IMR-90 (cell line): ENCODE data around the gene ATF1. TPM values are rescaled to one million over a fixed set of nuclear protein-coding genes. Genes with fewer than 3 reads are reported as not detected.

Experiments
- ATAC-seq: fragments of 200-7000 bp; cut with Tn5 transposase; 2 replicates; pipeline ENCODE4 v1.9.1; 2020; ENCODE audit warnings: low read depth, mild to moderate bottlenecking, moderate library complexity
- BruUV-seq: library from RNA; stranded (reverse); fragments of 400-500 nt; replicated peaks from 2 replicates; lab custom pipeline; 2021; lab: Mats Ljungman, UMichigan
- CTCF ChIA-PET: fragments of 300-600 bp; formaldehyde crosslinking; extraction: SDS; loops from one replicate; lab custom pipeline; 2021; ENCODE audit warnings: antibody characterized with exemption; lab: Yijun Ruan, JAX
- POLR2A ChIA-PET: fragments of 300-600 bp; sonication (Branson Sonifier 250); formaldehyde crosslinking; loops from one replicate; lab custom pipeline; 2022; ENCODE audit warnings: antibody characterized with exemption; ENCODE audit not compliant: unreplicated experiment; lab: Charles Lee
- DNase-seq: peaks from one replicate; pipeline ENCODE4 v3.0.0; 2013
- H2AFZ ChIP-seq: replicated peaks from 2 replicates; pipeline ENCODE3; 2013; ENCODE audit warnings: low read length, mild to moderate bottlenecking; ENCODE audit not compliant: poor library complexity
- H2AK5ac ChIP-seq: 2 replicates; pipeline ENCODE4 v1.6.1; 2013; ENCODE audit warnings: low read depth, low read length, inconsistent platforms
- H2AK9ac ChIP-seq: replicated peaks from 2 replicates; pipeline ENCODE3; 2013; ENCODE audit warnings: mild to moderate bottlenecking, low read depth, low read length, moderate library complexity; ENCODE audit not compliant: poor library complexity
- H2BK120ac ChIP-seq: 2 replicates; pipeline ENCODE4 v1.6.1; 2013; ENCODE audit warnings: low read depth, low read length, inconsistent platforms
- H2BK15ac ChIP-seq: 3 replicates; pipeline ENCODE4 v1.6.1; 2013; ENCODE audit warnings: low read depth, low read length, inconsistent platforms
- H2BK20ac ChIP-seq: 2 replicates; pipeline ENCODE4 v1.6.1; 2013; ENCODE audit warnings: low read depth, mild to moderate bottlenecking, inconsistent platforms, low read length, moderate library complexity
- H2BK5ac ChIP-seq: 2 replicates; pipeline ENCODE4 v1.6.1; 2013; ENCODE audit warnings: mild to moderate bottlenecking, low read depth, low read length, inconsistent platforms; ENCODE audit not compliant: poor library complexity, severe bottlenecking
- H3K14ac ChIP-seq: replicated peaks from 2 replicates; pipeline ENCODE4 v1.6.1; 2013; ENCODE audit warnings: low read depth, low read length, inconsistent platforms
- H3K18ac ChIP-seq: 2 replicates; pipeline ENCODE4 v1.6.1; 2013; ENCODE audit warnings: low read depth, low read length, control low read depth
- H3K23ac ChIP-seq: 2 replicates; pipeline ENCODE4 v1.6.1; 2013; ENCODE audit warnings: low read depth, low read length, inconsistent platforms
- H3K27ac ChIP-seq: 2 replicates; pipeline ENCODE4 v1.5.1; 2013; ENCODE audit warnings: mild to moderate bottlenecking, control low read depth, low read length; ENCODE audit not compliant: insufficient read depth
- H3K27me3 ChIP-seq: 2 replicates; pipeline ENCODE4 v1.6.1; 2013; ENCODE audit warnings: low read length; ENCODE audit not compliant: control insufficient read depth, insufficient read depth
- H3K36me3 ChIP-seq: 2 replicates; pipeline ENCODE4 v1.6.1; 2013; ENCODE audit warnings: low read length, mixed read lengths; ENCODE audit not compliant: control insufficient read depth, insufficient read depth
- H3K4ac ChIP-seq: 2 replicates; pipeline ENCODE4 v1.6.1; 2013; ENCODE audit warnings: low read depth, low read length, inconsistent platforms
- H3K4me1 ChIP-seq: 2 replicates; pipeline ENCODE4 v1.6.1; 2013; ENCODE audit warnings: low read length, mixed read lengths; ENCODE audit not compliant: control insufficient read depth, insufficient read depth
- H3K4me2 ChIP-seq: 2 replicates; pipeline ENCODE4 v1.6.1; 2013; ENCODE audit warnings: low read depth, mild to moderate bottlenecking, control low read depth, low read length, moderate library complexity
- H3K4me3 ChIP-seq: 2 replicates; pipeline ENCODE4 v1.5.1; 2013; ENCODE audit warnings: low read depth, mild to moderate bottlenecking, control low read depth, low read length, moderate library complexity; ENCODE audit not compliant: insufficient read depth
- H3K56ac ChIP-seq: 2 replicates; pipeline ENCODE4 v1.6.1; 2013; ENCODE audit warnings: low read length, inconsistent platforms; ENCODE audit not compliant: insufficient read depth; ENCODE audit errors: extremely low read depth
- H3K79me1 ChIP-seq, 2 experiments: 2 replicates each; pipeline ENCODE4 v1.6.1; 2013; ENCODE audit warnings: low read length in 2 of 2, inconsistent platforms in 1 of 2, low read depth in 1 of 2
- H3K9ac ChIP-seq: 2 replicates; pipeline ENCODE4 v1.6.1; 2013; ENCODE audit warnings: low read depth, low read length, control low read depth
- H3K9me1 ChIP-seq: 2 replicates; pipeline ENCODE4 v1.6.1; 2013; ENCODE audit warnings: low read length, inconsistent platforms; ENCODE audit not compliant: insufficient read depth
- H3K9me3 ChIP-seq: 2 replicates; pipeline ENCODE4 v1.6.1; 2013; ENCODE audit warnings: low read length; ENCODE audit not compliant: control insufficient read depth, insufficient read depth
- H4K20me1 ChIP-seq: 2 replicates; pipeline ENCODE4 v1.6.1; 2013; ENCODE audit warnings: low read length, inconsistent platforms; ENCODE audit not compliant: insufficient read depth
- H4K5ac ChIP-seq: 2 replicates; pipeline ENCODE4 v1.6.1; 2013; ENCODE audit warnings: mild to moderate bottlenecking, low read depth, low read length, control low read depth
- H4K8ac ChIP-seq, 2 experiments: 2 replicates each; pipeline ENCODE4 v1.6.1; 2013; ENCODE audit warnings: low read depth in 2 of 2, low read length in 2 of 2, control low read depth in 1 of 2, inconsistent platforms in 1 of 2
- H4K91ac ChIP-seq: 2 replicates; pipeline ENCODE4 v1.6.1; 2013; ENCODE audit warnings: low read depth, low read length, inconsistent platforms; ENCODE audit not compliant: insufficient read depth
- BHLHE40 ChIP-seq: fragments of 150-350 bp; IDR thresholded peaks from 2 replicates; pipeline ENCODE4 v1.6.1; 2016; ENCODE audit warnings: mild to moderate bottlenecking, low read depth, low read length
- CEBPB ChIP-seq: IDR thresholded peaks from 2 replicates; pipeline ENCODE4 v1.6.1; 2012; ENCODE audit warnings: low read depth, low read length, improper control_type of control experiment
- CHD1 ChIP-seq: IDR thresholded peaks from 2 replicates; pipeline ENCODE4 v1.6.1; 2012; ENCODE audit warnings: low read depth, low read length, improper control_type of control experiment
- FOS ChIP-seq: fragments of 150-350 bp; IDR thresholded peaks from 2 replicates; pipeline ENCODE4 v1.6.1; 2016; ENCODE audit warnings: low read depth, low read length
- MAFK ChIP-seq: IDR thresholded peaks from 2 replicates; pipeline ENCODE4 v1.6.1; 2012; ENCODE audit warnings: low read depth, low read length, improper control_type of control experiment
- MAZ ChIP-seq: IDR thresholded peaks from 2 replicates; pipeline ENCODE4 v1.6.1; 2012; ENCODE audit warnings: low read depth, mild to moderate bottlenecking, low read length, improper control_type of control experiment, moderate library complexity, borderline replicate concordance
- MXI1 ChIP-seq: IDR thresholded peaks from 2 replicates; pipeline ENCODE4 v1.6.1; 2012; ENCODE audit warnings: low read depth, mild to moderate bottlenecking, low read length, moderate library complexity, borderline replicate concordance
- NFE2L2 ChIP-seq: fragments of 150-350 bp; IDR thresholded peaks from 2 replicates; pipeline ENCODE4 v1.6.1; 2016; ENCODE audit warnings: low read depth, mild to moderate bottlenecking, low read length
- POLR2A ChIP-seq: IDR thresholded peaks from 2 replicates; pipeline ENCODE4 v1.6.1; 2012; ENCODE audit warnings: mild to moderate bottlenecking, low read depth, low read length
- RAD21 ChIP-seq: IDR thresholded peaks from 2 replicates; pipeline ENCODE4 v1.6.1; 2012; ENCODE audit warnings: low read length, improper control_type of control experiment
- RCOR1 ChIP-seq: IDR thresholded peaks from 2 replicates; pipeline ENCODE4 v1.6.1; 2012; ENCODE audit warnings: mild to moderate bottlenecking, low read length, improper control_type of control experiment; ENCODE audit not compliant: insufficient replicate concordance
- RFX5 ChIP-seq: IDR thresholded peaks from 2 replicates; pipeline ENCODE4 v1.8.0; 2012; ENCODE audit warnings: low read depth, mild to moderate bottlenecking, low read length, moderate library complexity
- SMC3 ChIP-seq: fragments of 150-350 bp; IDR thresholded peaks from 2 replicates; pipeline ENCODE4 v1.6.1; 2016; ENCODE audit warnings: low read depth, mild to moderate bottlenecking, antibody characterized with exemption, low read length, moderate library complexity
- WGBS, 2 experiments: methylation state at CpG; one replicate each; pipeline versions ENCODE4 v1.1.5 to v1.1.7; 2013; ENCODE audit warnings: missing lambda C conversion rate in 2 of 2; ENCODE audit not compliant: insufficient read length in 1 of 2; ENCODE audit errors: extremely low coverage in 2 of 2; 5-methylcytosine and 5-hydroxymethylcytosine counted together
- dilution Hi-C: fragments of 300-500 bp; cut with HindIII; formaldehyde crosslinking; loops from one replicate; pipeline ENCODE4 v1.14.3; 2018; ENCODE audit warnings: low sequenced_read_pairs; ENCODE audit not compliant: unreplicated experiment
- in situ Hi-C: fragments of 300-500 bp; cut with MboI; formaldehyde crosslinking; loops from 3 replicates; pipeline ENCODE4 v1.14.3; 2019; ENCODE audit warnings: low sequenced_read_pairs, inconsistent platforms, mixed read lengths
- intact Hi-C: fragments of 100-400 bp; cut with micrococcal nuclease; formaldehyde crosslinking; loops from 2 replicates; pipeline ENCODE4 v1.10.0; 2022
- polyA plus RNA-seq, 3 experiments: library from polyadenylated mRNA; depleted of rRNA; stranded (reverse); fragments of >200 nt; gene quantifications; 2 replicates each; pipeline ENCODE4 v1.2.3, GENCODE V29; 2012; ENCODE audit warnings: low replicate concordance in 1 of 3
- total RNA-seq: library from RNA; depleted of rRNA; stranded (reverse); fragments of >200 nt; gene quantifications from 2 replicates; pipeline ENCODE4 v1.2.3, GENCODE V29; 2012
- TF ChIP-seq, protein P1 (sequence below): fragments of 150-350 bp; IDR thresholded peaks from 2 replicates; pipeline ENCODE4 v1.6.1; 2016; ENCODE audit warnings: low read depth, mild to moderate bottlenecking, low read length, moderate library complexity, borderline replicate concordance
- TF ChIP-seq, protein P2 (sequence below): conservative IDR thresholded peaks from 2 replicates; pipeline ENCODE4 v1.5.1; 2012; ENCODE audit warnings: mild to moderate bottlenecking, low read depth, low read length, improper control_type of control experiment
- TF ChIP-seq, protein P3 (sequence below): fragments of 150-350 bp; IDR thresholded peaks from 2 replicates; pipeline ENCODE4 v1.6.1; 2017; ENCODE audit warnings: mild to moderate bottlenecking, antibody characterized with exemption, low read length, low read depth

Gene ATF1
- total and polyA plus RNA-seq, 2 of the 4 experiments (the other 2 are of a cell fraction) = 20.6 to 24.0 TPM

DNA sequence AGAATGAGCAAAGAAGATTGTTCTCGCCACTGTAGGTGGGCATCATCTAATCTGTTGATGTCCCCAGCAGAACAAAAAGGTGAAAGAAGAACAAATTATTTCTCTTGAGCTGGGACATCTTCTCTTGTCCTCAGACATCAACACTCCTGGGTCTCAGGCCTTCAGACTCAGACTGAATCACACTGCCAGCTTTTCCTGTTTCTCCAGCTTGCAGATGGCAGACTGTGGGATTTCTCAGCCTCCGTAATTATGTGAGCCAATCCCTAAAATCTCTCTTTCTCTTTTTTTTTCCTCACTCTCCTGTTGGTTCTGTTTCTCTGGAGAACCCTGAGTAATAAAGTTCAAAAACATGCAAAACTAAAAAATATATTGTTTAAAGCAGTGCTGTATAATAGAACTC is 75.1 kb downstream of the ATF1 start:
- DNase-seq (no peak), ATAC-seq (no peak)
- no peaks in the 10 kb centered on the region for H3K4me1 ChIP-seq
- H3K4me3 ChIP-seq = no peak overlapping the region
- no peak overlapping the region for H4K91ac ChIP-seq
- H3K14ac ChIP-seq = no peak overlapping the region
- no peak overlapping the region for H3K4ac ChIP-seq
- H3K36me3 ChIP-seq = no peaks in the 10 kb centered on the region
- in situ Hi-C loops = no loop called here
- peaks cover 11% of the 10 kb centered on the region for H3K9me3 ChIP-seq
- dilution Hi-C loops = no loop called here
- H2AFZ ChIP-seq = no peak overlapping the region
- ChIA-PET CTCF (no interaction called here), POLR2A (no interaction called here)
- H3K27me3 ChIP-seq = no peaks in the 10 kb centered on the region; the same call in 1 of the 2 replicates
- H2BK20ac ChIP-seq = no peak overlapping the region
- H3K79me1 ChIP-seq = no peaks in the 10 kb centered on the region
- no peak overlapping the region for H4K8ac ChIP-seq
- no CpG with 5 or more reads among the region's 2 CpGs for WGBS, 2 experiments
- no peak overlapping the region for H4K5ac ChIP-seq
- TF ChIP-seq, protein P1, sequence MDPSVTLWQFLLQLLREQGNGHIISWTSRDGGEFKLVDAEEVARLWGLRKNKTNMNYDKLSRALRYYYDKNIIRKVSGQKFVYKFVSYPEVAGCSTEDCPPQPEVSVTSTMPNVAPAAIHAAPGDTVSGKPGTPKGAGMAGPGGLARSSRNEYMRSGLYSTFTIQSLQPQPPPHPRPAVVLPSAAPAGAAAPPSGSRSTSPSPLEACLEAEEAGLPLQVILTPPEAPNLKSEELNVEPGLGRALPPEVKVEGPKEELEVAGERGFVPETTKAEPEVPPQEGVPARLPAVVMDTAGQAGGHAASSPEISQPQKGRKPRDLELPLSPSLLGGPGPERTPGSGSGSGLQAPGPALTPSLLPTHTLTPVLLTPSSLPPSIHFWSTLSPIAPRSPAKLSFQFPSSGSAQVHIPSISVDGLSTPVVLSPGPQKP = no peak
- TF ChIP-seq MXI1 (no peak), NFE2L2 (no peak), RFX5 (no peak), CHD1 (no peak), FOS (no peak), MAZ (no peak), RAD21 (no peak), POLR2A (no peak), SMC3 (no peak), BHLHE40 (no peak), CEBPB (no peak), MAFK (no peak), RCOR1 (no peak)
- TF ChIP-seq, protein P2, sequence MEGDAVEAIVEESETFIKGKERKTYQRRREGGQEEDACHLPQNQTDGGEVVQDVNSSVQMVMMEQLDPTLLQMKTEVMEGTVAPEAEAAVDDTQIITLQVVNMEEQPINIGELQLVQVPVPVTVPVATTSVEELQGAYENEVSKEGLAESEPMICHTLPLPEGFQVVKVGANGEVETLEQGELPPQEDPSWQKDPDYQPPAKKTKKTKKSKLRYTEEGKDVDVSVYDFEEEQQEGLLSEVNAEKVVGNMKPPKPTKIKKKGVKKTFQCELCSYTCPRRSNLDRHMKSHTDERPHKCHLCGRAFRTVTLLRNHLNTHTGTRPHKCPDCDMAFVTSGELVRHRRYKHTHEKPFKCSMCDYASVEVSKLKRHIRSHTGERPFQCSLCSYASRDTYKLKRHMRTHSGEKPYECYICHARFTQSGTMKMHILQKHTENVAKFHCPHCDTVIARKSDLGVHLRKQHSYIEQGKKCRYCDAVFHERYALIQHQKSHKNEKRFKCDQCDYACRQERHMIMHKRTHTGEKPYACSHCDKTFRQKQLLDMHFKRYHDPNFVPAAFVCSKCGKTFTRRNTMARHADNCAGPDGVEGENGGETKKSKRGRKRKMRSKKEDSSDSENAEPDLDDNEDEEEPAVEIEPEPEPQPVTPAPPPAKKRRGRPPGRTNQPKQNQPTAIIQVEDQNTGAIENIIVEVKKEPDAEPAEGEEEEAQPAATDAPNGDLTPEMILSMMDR = no peak
- TF ChIP-seq, protein P3, sequence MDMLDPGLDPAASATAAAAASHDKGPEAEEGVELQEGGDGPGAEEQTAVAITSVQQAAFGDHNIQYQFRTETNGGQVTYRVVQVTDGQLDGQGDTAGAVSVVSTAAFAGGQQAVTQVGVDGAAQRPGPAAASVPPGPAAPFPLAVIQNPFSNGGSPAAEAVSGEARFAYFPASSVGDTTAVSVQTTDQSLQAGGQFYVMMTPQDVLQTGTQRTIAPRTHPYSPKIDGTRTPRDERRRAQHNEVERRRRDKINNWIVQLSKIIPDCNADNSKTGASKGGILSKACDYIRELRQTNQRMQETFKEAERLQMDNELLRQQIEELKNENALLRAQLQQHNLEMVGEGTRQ = no peak
- no peak overlapping the region for H2BK120ac ChIP-seq
- no peak overlapping the region for H3K9ac ChIP-seq
- H3K23ac ChIP-seq = no peak overlapping the region
- H2AK5ac ChIP-seq = no peak overlapping the region
- H3K56ac ChIP-seq = no peak overlapping the region
- H3K9me1 ChIP-seq = no peaks in the 10 kb centered on the region
- no TSS peak for BruUV-seq
- no peak overlapping the region for H3K27ac ChIP-seq
- H3K4me2 ChIP-seq = no peak overlapping the region
- no peaks in the 10 kb centered on the region for H4K20me1 ChIP-seq
- H2BK15ac ChIP-seq = no peak overlapping the region
- H2BK5ac ChIP-seq = no peak overlapping the region
- no peak overlapping the region for H3K18ac ChIP-seq
- intact Hi-C loops = no loop called here
- no peak overlapping the region for H2AK9ac ChIP-seq
